RCC 7860 (cell line): ENCODE data around the gene JMJD1C.
"Not testable (repeated sequence)": the region's sequence is repeated elsewhere in the genome, so short reads cannot be mapped to it uniquely, and the experiment has no call there.

Experiments
- DNase-seq: peaks from one replicate; pipeline ENCODE4 v3.0.0-alpha.2; 2015; ENCODE audit warnings: low spot score
- FAIRE-seq: peaks from 2 replicates; lab custom pipeline; 2012; peaks lifted over from hg19 to GRCh38; lab: Jason Lieb, UNC

The JMJD1C gene

GRCh38 chr10:63308628-63309027 is 157.1 kb downstream of the JMJD1C start:
- DNase-seq: no peak
- FAIRE-seq: no peak

- FAIRE-seq: no peak
- DNase-seq: no peak
Measured at GRCh38 chr10:63304146-63304545, 161.6 kb downstream of the JMJD1C start.

- DNase-seq: no peak
- FAIRE-seq: no peak
Measured at GRCh38 chr10:63300801-63301200, 165.0 kb downstream of the JMJD1C start.

GRCh38 chr10:63297941-63298340 is 167.8 kb downstream of the JMJD1C start:
- FAIRE-seq: no peak

GRCh38 chr10:63294781-63295180 is 171.0 kb downstream of the JMJD1C start:
- no peak for DNase-seq
- no peak for FAIRE-seq

More at GRCh38 chr10:63297941-63298340, 167.8 kb downstream of the JMJD1C start:
- no peak for DNase-seq

- DNase-seq, FAIRE-seq: not testable (repeated sequence)
Measured at GRCh38 chr10:63292847-63293246, 172.9 kb downstream of the JMJD1C start.

GRCh38 chr10:63288170-63288569 is 177.6 kb downstream of the JMJD1C start:
- no peak for FAIRE-seq
- no peak for DNase-seq

GRCh38 chr10:63286754-63287264 is 179.0 kb downstream of the JMJD1C start:
- FAIRE-seq: no peak
- DNase-seq: no peak

GRCh38 chr10:63286340-63286739 is 179.4 kb downstream of the JMJD1C start:
- peak; percentile 87 for FAIRE-seq
- peak; percentile 35 for DNase-seq

- not testable (repeated sequence) for FAIRE-seq, DNase-seq
Measured at GRCh38 chr10:63283901-63284300, 181.9 kb downstream of the JMJD1C start.

GRCh38 chr10:63283093-63283492 is 182.7 kb downstream of the JMJD1C start:
- no peak for FAIRE-seq
- DNase-seq: no peak

- no peak for FAIRE-seq
- DNase-seq: no peak
Measured at GRCh38 chr10:63281967-63282366, 183.8 kb downstream of the JMJD1C start.

- FAIRE-seq (no peak), DNase-seq (no peak)
Measured at GRCh38 chr10:63280386-63280785, 185.4 kb downstream of the JMJD1C start.

- FAIRE-seq: no peak
- no peak for DNase-seq
Measured at GRCh38 chr10:63275094-63275493, 190.7 kb downstream of the JMJD1C start.

GRCh38 chr10:63273577-63273976 is 192.2 kb downstream of the JMJD1C start:
- no peak for DNase-seq
- no peak for FAIRE-seq

GRCh38 chr10:63268798-63269503 is 196.8 kb downstream of the JMJD1C start:
- DNase-seq: peak; percentile 98

GRCh38 chr10:63268149-63268797 is 197.5 kb downstream of the JMJD1C start:
- FAIRE-seq (no peak), DNase-seq (peak; percentile 27)

More at GRCh38 chr10:63268798-63269503, 196.8 kb downstream of the JMJD1C start:
- FAIRE-seq: peak; percentile 97

GRCh38 chr10:63267414-63268148 is 198.2 kb downstream of the JMJD1C start:
- FAIRE-seq: no peak

GRCh38 chr10:63266391-63267316 is 199.1 kb downstream of the JMJD1C start:
- FAIRE-seq (no peak), DNase-seq (no peak)

More at GRCh38 chr10:63267414-63268148, 198.2 kb downstream of the JMJD1C start:
- DNase-seq: peak; percentile 66

- no peak for FAIRE-seq
Measured at GRCh38 chr10:63265683-63266235, 200.0 kb downstream of the JMJD1C start.

More at GRCh38 chr10:63265683-63266235, 200.0 kb downstream of the JMJD1C start:
- DNase-seq: no peak
